NCI-H1694 (cell line): Measurements from ENCODE around the gene PIM1.

Experiments used
- DNase-seq: peaks from one replicate; lab custom pipeline; 2025; lab: John Stamatoyannopoulos, UW

Gene PIM1

GRCh38 chr6:37137201-37138090 is 32.5 kb upstream of the PIM1 start:
- no peak for DNase-seq

GRCh38 chr6:37138856-37139229 is 31.1 kb upstream of the PIM1 start:
- DNase-seq = no peak

- no peak for DNase-seq
Measured at GRCh38 chr6:37139230-37139962, 30.6 kb upstream of the PIM1 start.

- DNase-seq = no peak
Measured at GRCh38 chr6:37140145-37140544, 29.8 kb upstream of the PIM1 start.

- DNase-seq = peak; percentile 16
Measured at GRCh38 chr6:37141281-37142049, 28.5 kb upstream of the PIM1 start.

GRCh38 chr6:37142050-37142614 is 27.8 kb upstream of the PIM1 start:
- DNase-seq = no peak

- no peak for DNase-seq
Measured at GRCh38 chr6:37143585-37143984, 26.4 kb upstream of the PIM1 start.

GRCh38 chr6:37145443-37145842 is 24.5 kb upstream of the PIM1 start:
- no peak for DNase-seq

- DNase-seq = no peak
Measured at GRCh38 chr6:37146735-37147157, 23.2 kb upstream of the PIM1 start.

GRCh38 chr6:37149745-37150144 is 20.2 kb upstream of the PIM1 start:
- no peak for DNase-seq

GRCh38 chr6:37150314-37150713 is 19.6 kb upstream of the PIM1 start:
- DNase-seq = no peak

- DNase-seq = no peak
Measured at GRCh38 chr6:37155394-37156312, 14.3 kb upstream of the PIM1 start.

GRCh38 chr6:37158508-37158907 is 11.4 kb upstream of the PIM1 start:
- no peak for DNase-seq

GRCh38 chr6:37160922-37161778 is 8.8 kb upstream of the PIM1 start:
- no peak for DNase-seq

- no peak for DNase-seq
Measured at GRCh38 chr6:37162740-37163139, 7.2 kb upstream of the PIM1 start.

- no peak for DNase-seq
Measured at GRCh38 chr6:37168163-37168758, 1.7 kb upstream of the PIM1 start.

GRCh38 chr6:37168811-37169495 is 999 bp upstream of the PIM1 start:
- peak; percentile 48 for DNase-seq

GRCh38 chr6:37170273-37171200 is 585 bp downstream of the PIM1 start:
- DNase-seq = peak; percentile 12
